Measurements from ENCODE around the gene MAP3K4. TPM values are rescaled to one million over a fixed set of nuclear protein-coding genes. Genes with fewer than 3 reads are reported as not detected.

The MAP3K4 gene
- polyA plus RNA-seq, 3 donors = 36.6 to 55.0 (median 45.9) TPM

DNA sequence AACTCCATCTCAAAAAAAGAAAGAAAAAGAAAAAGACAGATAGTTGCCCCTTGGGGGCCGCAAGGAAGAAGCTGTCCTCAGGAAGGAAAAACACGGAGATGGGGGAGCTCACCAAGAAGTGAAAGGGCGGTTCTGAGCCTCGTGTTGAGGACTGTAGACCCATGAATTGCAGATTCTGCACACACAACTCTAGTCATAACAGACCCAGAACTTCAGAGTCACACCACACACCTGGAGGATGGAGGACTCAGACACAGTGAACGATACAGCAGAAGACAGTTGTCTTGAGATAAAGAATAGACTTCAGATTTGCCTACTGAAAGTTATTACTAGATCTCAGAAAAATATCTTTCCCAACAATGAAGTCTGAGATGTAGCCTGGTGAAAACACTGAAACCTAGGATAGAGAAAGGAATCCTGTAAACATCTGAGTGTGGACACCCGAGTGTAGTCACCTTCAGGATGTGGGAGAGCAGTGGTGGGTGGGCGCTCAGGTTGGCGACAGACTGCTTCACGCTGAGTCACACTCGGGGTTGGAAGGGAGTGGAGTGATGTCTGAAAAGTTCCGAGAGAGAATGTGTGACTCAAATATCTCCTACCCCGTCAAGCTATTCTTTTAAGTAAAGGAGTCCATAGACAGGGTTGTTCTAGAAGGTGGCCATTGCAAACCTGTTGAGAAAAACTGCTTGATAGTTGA is 88.1 kb downstream of the MAP3K4 start:
- no peak for DNase-seq

DNA sequence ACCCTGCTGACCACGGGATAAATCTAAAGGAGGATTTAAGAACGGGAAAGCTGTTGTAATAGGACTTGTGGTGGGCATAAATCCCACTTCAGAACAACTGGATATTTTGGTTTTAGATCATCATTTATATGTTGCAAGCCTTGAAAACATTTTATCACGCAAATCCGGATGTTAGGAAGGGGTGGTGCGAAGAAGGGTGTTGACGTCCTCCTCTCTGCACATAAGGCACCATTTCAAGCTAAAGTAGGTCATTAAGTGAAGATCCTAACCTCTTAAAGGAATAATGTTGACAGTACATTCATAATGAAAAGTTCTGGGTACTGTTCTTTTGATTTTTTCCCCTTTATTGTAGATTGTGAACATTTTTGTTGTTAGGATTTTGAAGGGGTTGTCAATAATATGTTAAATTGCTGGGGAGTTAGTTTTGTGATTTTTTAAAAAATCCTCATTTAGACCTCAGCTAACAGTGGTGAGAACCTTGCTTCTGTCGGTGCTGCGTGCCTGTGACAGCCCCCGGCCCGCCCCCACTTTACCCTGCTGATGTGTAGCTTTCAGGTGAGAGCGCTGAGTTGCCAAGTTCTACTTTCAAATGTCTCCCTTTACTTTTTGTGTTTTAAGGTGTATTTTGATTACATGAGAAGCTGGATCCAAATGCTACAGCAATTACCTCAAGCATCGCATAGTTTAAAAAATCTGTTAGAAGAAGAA is 88.8 kb downstream of the MAP3K4 start:
- no peak for DNase-seq

DNA sequence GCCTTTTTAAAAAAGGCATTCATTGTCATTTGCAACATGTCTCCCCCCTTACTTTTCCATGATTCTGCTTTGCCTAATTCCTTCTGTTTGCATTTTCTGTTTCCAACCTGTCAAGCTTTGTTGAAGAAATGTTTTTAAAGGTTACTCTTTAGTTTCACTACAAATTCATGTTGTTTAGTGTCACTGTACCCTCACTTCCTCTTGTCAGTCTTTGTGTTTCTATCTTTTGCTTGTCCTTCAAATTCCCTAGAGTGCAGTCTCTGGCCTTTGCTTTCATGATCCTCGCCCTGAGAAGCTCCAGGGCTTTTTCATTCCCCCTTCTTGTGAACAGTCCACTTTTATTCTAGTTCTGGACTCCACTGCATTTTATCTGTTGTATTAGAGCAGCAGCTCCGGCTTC is 90.6 kb downstream of the MAP3K4 start:
- DNase-seq = no peak

DNA sequence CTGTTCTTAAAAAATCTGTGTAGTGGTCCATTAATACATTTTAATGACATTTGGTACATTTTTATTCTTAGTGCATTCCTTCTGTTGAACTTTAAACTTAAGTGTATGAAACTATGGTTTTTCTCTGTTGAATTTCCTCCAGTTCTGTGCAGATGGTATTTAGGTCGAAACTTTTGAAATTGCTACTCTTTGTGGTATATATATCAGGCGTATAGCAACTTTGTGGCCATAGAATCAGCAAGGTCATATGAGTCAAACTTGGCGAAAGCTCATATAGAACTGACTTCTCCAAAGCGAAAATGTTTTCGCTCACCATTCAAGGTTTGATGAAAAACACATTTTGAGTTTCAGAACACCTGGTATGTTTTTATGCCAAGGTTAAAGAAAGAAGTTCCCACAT is 93.7 kb downstream of the MAP3K4 start:
- no peak for DNase-seq

DNA sequence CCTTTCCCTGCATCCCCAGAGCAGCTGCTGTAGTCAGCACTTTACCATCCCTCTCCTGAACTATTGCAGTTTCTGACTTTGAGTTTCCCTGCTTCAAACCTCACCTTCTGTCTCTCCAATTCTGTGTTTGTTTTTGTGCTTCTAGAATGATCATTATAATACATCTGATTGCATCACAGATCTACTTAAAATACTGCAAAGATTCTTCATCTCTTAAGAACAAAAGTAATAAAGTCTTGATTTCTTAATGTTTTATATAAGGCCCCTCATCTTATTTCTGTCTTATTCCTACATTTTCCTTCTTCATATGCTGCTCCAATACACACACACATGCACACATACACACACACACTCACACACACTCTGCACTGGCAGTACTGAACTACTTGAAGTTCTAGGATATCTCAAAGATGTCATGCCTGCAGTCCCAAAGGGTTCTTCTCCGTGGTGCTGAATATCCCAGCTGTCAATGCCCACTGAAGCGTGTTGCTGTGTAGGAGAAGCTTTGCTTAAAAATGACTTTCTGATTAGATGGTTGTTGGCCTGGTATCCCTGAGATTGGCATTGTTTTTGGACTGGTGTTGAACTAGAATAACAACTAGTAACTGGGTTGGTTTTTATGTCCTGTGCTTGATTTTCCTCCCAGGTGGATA is 97.2 kb downstream of the MAP3K4 start:
- no peak for DNase-seq

DNA sequence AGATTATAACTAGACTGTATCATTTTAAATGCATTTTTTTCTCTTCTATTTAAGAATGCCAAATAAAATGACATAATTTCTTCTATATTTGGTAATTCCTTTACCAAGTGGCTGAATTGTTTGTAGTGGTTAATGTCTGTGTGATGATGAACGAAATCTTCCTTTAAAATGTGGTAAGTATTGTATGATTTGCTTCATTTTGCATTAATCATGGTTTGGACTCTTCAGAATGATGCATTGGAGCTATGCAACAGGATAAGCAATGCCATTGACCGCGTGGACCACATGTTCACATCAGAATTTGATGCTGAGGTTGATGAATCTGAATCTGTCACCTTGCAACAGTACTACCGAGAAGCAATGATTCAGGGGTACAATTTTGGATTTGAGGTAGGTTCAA is 99.6 kb downstream of the MAP3K4 start:
- DNase-seq = no peak

DNA sequence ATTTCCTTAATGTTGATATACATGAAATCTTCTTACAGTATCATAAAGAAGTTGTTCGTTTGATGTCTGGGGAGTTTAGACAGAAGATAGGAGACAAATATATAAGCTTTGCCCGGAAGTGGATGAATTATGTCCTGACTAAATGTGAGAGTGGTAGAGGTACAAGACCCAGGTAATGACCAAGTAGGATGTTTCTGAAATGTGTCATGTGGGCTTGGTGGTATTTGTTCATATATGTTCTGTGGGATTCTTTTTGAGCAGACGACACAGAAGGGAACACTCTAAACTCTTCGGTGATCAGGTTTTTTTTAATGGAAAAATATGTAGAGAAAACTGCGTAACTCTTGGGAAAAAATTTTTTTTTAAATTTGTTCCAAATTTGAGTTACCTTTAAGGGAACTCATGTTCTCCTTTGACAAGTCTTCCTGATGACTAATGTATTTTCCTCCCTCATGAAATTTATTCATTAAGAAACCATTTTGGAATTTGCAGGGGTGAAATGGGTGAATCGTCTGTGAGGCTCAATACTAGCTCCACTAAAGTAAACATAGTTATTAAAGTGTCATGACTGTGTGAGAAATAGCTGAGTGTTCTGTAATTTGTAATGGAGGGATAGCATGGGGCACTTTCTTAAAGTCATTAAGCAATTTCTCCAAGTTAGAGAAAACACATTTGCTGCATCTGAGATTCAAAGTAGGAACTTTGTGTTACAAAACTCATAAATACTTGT is 100.6 kb downstream of the MAP3K4 start:
- no peak for DNase-seq

DNA sequence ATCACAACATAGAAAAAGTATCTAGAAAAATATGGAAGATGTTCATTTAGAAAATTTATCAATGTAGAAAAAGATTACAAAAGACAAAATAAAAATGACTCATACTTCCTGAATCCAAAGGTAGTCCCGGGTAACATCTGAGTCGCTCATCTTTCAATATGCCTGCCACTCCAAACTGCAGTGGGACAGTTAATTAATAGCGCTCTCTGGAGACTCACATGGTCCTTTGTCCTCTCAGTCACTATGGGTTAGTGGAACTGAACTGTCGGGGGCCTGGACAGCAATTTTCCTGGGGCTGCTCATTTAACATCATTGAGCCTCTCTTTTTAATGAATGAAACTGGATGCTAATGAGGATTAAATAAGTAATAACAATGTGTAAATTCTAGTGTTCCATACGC is 103.4 kb downstream of the MAP3K4 start:
- DNase-seq = no peak

DNA sequence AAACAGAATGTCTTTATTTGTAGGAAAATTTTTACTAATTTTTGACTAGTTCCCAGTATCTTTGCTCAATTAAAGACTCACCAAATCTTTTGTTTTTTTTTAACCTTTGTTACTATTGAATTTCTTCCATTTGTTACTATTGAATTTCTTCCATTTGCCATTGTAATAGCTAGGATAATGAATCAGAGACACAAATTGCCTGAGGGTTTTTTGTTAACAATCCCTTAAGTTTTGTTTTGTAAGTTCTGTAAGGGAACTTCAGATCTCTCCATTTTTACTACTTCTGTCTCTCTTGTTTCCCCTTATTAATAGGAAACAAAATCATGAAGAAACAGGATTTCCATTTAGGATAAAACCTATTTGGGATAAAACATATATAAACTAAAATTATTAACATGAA is 104.3 kb downstream of the MAP3K4 start:
- no peak for DNase-seq

DNA sequence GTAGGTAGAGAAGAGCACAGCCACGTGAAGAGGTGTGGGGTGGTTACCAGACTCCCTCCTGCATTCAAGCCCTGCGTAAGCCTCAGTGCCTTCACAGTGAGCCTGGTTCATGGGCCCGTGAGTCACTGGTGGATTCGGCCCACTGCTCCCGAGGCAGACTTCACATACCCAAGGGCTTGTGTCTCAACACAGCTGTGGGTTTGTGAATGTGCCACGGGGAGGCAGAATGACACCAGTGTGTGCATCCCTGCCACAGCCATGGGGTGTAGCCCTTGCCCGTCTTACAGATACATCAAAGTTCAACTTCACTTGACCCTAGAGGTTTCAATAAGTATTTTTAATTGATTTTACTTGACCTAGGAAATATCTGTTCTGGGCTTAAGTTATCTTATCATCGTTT is 108.5 kb downstream of the MAP3K4 start:
- no peak for DNase-seq

DNA sequence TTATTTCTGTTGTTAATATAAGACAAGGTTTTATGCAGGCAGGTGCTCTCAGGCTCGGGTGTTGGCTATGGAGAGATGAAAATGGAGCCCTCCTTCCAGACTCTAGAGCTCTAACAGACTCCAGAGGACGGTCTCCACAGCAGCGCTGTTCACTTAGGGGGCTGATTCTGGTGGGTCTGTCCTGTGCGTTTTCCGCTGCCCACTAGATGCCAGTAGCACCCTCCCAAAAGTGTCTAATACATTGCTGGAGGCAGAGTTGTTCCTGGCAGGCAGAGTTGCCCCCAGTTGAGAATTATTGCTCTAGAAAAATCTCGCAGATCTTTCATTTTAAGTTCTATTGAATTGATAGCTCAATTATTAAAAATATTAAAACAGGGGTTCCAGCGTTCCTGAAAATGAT is 109.9 kb downstream of the MAP3K4 start:
- DNase-seq = no peak

DNA sequence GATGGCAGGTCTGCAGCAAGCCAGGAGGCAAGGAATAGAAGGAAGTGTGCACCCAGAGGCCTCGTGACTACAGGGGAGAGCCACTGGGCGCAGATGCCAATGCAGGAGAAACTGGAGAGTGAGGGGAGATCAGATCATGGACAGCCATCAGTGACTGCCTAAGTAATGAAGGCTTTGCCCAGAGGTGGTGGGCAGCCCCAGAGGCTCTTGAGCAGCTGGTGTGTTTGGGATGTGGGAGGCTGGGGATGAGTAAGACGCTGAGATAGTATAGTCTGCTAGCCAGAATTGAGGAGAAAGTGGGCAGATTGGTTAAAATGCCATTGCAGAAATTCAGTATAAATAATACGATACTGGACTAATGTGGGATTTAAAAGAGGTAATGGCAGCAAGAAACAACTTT is 111.9 kb downstream of the MAP3K4 start:
- no peak for DNase-seq

DNA sequence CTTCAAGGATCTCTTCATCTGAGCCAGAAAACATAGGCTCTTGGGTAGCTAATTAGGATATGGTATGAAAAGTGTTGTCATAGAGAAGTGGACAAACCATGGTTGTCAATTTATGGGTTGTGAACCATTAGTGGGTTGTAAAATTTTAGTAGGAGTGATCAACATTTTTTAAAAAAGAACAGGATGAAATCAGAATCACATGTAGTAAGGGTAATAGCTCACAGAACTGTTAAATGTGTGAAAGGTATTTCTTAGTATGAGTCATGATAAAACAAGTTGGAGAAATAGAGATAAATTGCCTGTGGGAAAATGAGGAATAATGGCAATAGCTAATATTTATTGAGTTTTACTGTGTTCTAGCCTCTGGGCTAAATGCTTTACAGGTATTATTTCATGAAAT is 113.4 kb downstream of the MAP3K4 start:
- no peak for DNase-seq

DNA sequence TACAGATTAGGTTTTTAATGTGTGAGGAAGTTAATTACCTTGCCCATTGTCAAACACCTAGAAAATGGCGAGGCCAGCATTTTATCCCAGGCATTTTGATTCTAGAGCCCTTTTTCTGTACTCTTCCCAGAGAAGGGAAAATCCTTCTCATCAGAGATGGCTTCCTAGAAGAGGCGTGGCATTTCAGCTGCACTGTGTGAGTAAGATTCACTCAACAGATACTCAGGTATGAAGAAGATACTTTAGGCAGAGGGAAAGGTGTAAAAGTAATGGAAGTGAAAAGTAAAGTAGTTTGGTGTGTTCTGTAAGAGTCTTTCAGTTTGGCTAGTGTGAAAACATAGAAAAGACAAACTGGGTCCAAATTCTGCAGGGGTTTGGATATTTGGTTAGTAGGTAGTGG is 113.8 kb downstream of the MAP3K4 start:
- no peak for DNase-seq

DNA sequence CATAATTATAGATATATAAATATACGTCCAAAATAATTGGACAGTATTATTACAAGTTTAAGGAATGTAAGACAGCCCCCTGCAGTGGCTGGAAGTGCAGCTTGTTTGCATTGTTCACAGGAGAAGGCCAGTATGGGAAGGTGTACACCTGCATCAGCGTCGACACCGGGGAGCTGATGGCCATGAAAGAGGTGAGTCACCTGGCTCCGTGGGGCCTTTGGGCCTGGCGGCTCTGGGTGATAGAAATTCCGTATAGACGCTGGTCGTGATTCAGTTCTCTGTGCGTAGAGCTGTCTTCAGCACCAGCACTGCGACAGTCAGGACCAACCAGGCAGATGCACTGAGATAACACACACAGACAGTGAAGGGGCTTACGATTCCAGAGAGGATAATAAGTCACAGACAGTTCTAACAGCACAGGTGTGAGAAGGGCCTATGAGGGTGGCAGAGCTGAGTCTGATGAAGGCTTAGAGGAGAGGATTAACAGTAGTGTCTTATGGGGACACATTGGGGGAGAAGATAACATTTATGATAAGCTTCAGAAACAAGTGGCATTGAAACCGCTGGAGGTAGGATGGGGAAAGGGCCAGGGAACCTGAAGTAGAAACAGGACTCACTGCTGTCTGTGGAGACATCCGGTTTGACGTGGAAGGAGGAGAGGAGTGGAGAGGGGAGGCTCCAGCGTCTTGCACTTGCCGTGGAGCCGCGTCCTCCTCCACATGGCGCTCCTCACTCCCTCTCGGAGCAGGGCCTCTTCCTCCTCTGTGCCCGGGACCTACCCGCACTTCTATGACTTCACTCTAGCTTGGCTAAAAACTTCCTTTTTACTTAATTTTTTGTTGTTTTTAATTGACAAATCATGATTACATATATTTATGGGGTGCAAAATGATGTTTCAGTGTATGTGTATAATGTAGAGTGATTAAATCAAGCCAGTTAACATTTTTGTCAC is 116.5 kb downstream of the MAP3K4 start:
- no peak for DNase-seq

DNA sequence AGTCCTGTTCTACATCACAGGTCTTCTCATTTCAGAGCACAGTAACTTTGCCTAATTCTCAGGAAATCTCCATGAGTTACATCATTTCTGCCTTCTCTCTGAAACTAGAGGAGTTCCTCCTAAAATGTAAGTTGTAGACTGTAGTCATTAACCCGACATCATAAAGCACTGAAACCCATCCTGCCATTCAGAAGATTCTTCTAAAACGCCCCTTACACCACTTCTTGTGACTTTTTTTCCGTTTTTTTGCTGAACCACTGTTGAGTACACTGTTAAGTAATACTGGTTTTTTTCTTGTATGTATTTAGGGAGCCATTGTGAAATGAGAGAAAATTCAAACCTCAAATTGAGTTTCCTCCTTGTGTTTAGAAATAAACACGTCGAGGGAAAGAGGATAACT is 117.3 kb downstream of the MAP3K4 start:
- no peak for DNase-seq

DNA sequence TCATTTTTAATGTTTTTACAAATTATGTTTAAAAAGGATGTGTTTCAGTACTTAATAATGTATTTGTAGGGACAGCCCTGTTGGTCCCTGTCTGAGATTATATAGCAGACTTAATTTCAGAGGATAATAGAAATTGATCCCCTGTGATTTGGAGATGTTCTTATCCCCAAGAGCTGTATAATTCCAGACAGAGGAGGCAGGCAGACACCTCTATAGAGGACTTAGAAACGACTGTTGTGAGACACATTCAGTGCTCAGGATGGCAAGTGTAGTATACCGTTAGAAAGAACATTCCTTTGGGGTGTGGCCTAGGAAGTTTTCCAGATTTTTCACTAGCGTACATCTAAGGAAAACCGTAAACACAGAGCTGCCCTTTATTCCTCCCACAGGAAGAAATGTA is 117.8 kb downstream of the MAP3K4 start:
- DNase-seq = no peak

DNA sequence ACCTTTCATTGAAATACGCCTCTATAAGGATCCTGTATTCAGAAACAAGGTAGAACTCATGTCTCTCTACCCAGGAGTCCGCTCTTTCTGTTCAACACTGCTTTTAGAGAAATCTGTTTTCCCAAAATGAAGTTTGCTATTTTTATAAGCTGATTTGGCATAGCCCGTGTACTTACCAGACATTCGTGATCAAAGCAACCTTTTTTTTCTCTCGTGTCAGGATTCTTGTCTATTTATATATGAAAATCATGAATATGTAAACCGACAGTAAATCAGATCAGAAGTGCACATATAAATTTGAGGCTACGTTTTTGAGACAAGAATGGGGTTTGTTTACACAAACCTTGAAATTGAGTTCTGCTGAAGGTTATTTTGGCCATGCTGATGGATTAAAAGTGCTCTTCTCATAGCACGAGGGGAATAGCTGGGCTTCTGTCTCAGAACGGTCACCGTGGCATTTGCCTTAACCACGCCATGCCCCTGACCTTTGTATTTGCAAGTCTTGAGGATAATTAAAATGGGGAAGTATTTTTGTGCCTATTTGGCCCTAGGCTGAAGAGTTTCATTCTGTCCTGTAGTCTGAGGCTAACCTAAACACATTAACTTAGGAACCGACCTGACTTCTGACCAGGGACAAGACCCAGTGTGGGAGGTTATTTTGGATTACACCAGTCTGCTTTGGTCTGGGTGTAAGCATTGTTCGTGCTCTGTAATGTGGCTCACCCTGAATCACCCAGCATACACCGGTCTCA is 118.6 kb downstream of the MAP3K4 start:
- DNase-seq = no peak

DNA sequence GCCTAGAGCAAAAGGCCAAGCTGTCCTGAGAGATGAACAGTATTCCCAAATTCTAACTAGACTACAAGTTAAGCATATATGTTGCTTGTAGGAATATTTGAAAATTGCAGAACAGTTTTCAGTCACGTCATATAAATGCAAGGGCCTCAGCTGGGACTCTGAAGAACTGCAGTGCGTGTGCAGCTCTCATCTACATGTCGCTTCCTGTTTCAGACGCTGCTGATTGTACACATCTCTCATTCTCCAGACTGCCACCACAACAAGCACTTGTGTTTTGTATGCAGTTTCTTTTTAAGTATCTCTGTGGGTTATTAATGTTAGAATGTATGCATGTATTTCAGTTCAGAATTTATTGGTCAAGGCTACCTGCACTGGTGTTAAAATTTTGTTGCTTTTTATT is 119.7 kb downstream of the MAP3K4 start:
- no peak for DNase-seq

DNA sequence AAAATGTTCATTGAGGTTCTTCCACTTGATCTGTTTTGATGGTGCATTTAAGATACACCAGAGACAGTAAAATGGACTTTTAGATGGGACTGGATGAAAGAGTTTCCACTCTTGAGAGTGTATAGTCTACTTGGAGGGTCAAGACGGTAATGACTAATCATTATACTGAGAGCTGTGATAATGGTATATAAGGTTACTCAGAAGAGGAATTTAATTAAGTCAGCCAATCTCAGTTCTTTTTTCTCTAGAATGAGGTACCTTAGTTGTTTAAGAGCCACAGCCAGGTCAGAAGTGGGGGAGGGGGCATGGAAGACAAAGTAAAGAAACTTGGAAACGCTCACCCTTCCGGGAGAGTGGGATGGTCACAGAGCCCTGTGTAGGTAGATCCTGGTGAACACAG is 123.9 kb downstream of the MAP3K4 start:
- no peak for DNase-seq

DNA sequence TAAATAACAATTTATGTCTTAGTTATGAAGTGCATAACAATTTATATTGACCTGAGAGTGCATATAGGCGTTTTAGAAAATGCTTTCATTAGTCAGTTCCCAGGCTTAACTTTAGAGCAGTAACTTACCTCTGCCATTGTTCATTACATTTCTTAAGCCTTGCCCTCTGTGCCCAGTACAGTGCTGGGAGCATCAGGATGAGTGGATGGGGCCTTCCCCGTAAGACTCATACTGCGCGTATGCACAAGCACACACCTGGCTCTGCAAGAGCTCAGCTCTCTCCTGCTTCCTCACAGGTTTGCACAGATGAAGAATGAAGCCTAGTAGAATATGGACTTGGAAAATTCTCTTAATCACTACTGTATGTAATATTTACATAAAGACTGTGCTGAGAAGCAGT is 125.0 kb downstream of the MAP3K4 start:
- no peak for DNase-seq

Data from renal pelvis (tissue), 4 donors.